DOHH2 (cell line): ENCODE results near the gene UBE2Q2.
"Not testable (repeated sequence)": the region's sequence is repeated elsewhere in the genome, so short reads cannot be mapped to it uniquely, and the experiment has no call there.

ENCODE experiments used
- H3F3A ChIP-seq: fragments of 200-600 bp; sonication (generic), shearing (Covaris generic); 2 replicates; pipeline ENCODE4 v1.6.0; 2016; ENCODE audit warnings: antibody characterized with exemption, mild to moderate bottlenecking; ENCODE audit not compliant: control insufficient read depth, insufficient read depth
- H3K27ac ChIP-seq: fragments of 200-600 bp; sonication (generic); 2 replicates; pipeline ENCODE4 v1.5.1; 2014; ENCODE audit warnings: low read depth, mild to moderate bottlenecking, low read length, moderate library complexity
- H3K27me3 ChIP-seq: fragments of 200-600 bp; sonication (generic); 2 replicates; pipeline ENCODE4 v1.6.1; 2014; ENCODE audit warnings: mild to moderate bottlenecking, low read length, mixed read lengths; ENCODE audit not compliant: control insufficient read depth
- H3K36me3 ChIP-seq: fragments of 200-600 bp; sonication (generic); 2 replicates; pipeline ENCODE4 v1.6.1; 2014; ENCODE audit warnings: mild to moderate bottlenecking, low read length, moderate library complexity, mixed read lengths; ENCODE audit not compliant: control insufficient read depth
- H3K4me1 ChIP-seq: fragments of 200-600 bp; sonication (generic); 2 replicates; pipeline ENCODE4 v1.6.1; 2014; ENCODE audit warnings: mild to moderate bottlenecking, low read length, mixed read lengths; ENCODE audit not compliant: control insufficient read depth
- H3K4me2 ChIP-seq: fragments of 200-600 bp; sonication (generic); 2 replicates; pipeline ENCODE4 v1.6.0; 2014; ENCODE audit warnings: mild to moderate bottlenecking, low read length, moderate library complexity
- H3K4me3 ChIP-seq: fragments of 200-600 bp; sonication (generic); 2 replicates; pipeline ENCODE4 v1.5.1; 2014; ENCODE audit warnings: mild to moderate bottlenecking, low read length, mixed read lengths
- H3K79me2 ChIP-seq: fragments of 200-600 bp; sonication (generic); 2 replicates; pipeline ENCODE4 v1.6.1; 2014; ENCODE audit warnings: mild to moderate bottlenecking, low read length, mixed read lengths; ENCODE audit not compliant: control insufficient read depth
- H3K9me2 ChIP-seq: fragments of 200-600 bp; sonication (generic); replicated peaks from 2 replicates; pipeline ENCODE4 v1.6.1; 2014; ENCODE audit warnings: mild to moderate bottlenecking, low read length, mixed read lengths; ENCODE audit not compliant: control insufficient read depth
- H3K9me3 ChIP-seq: fragments of 200-600 bp; sonication (generic); 2 replicates; pipeline ENCODE4 v1.6.1; 2014; ENCODE audit warnings: antibody characterized with exemption, low read length, mixed read lengths; ENCODE audit not compliant: control insufficient read depth, insufficient read depth
- H4K20me1 ChIP-seq: fragments of 200-600 bp; sonication (generic); 2 replicates; pipeline ENCODE4 v1.6.0; 2014; ENCODE audit warnings: low read depth, mild to moderate bottlenecking, antibody characterized with exemption, low read length, moderate library complexity; ENCODE audit not compliant: control insufficient read depth, insufficient read depth
- CTCF ChIP-seq: fragments of 200-600 bp; sonication (generic); IDR thresholded peaks from one replicate; pipeline ENCODE4 v1.5.1; 2014; ENCODE audit warnings: antibody characterized with exemption, mild to moderate bottlenecking, low read depth, low read length; ENCODE audit not compliant: poor library complexity, severe bottlenecking
- EZH2phosphoT487 ChIP-seq: fragments of 200-600 bp; sonication (generic); IDR thresholded peaks from 2 replicates; pipeline ENCODE4 v1.6.1; 2017; ENCODE audit warnings: borderline replicate concordance, mild to moderate bottlenecking, antibody characterized with exemption, low read length, moderate library complexity, mixed read lengths

The UBE2Q2 gene

GRCh38 chr15:75801859-75802593, 41.2 kb upstream of the UBE2Q2 start:
- no peaks in the 10 kb centered on the region for H3F3A ChIP-seq
- no peak overlapping the region for H3K4me3 ChIP-seq
- TF ChIP-seq CTCF (peak; percentile 79), EZH2phosphoT487 (no peak)
- no peaks in the 10 kb centered on the region for H3K79me2 ChIP-seq
- no peaks in the 10 kb centered on the region for H3K4me1 ChIP-seq
- H4K20me1 ChIP-seq: no peaks in the 10 kb centered on the region
- H3K9me3 ChIP-seq: no peaks in the 10 kb centered on the region
- H3K27me3 ChIP-seq: peaks cover 27% of the 10 kb centered on the region
- H3K27ac ChIP-seq: no peak overlapping the region
- H3K4me2 ChIP-seq: no peak overlapping the region
- H3K9me2 ChIP-seq: no peaks in the 10 kb centered on the region
- H3K36me3 ChIP-seq: no peaks in the 10 kb centered on the region

DNA sequence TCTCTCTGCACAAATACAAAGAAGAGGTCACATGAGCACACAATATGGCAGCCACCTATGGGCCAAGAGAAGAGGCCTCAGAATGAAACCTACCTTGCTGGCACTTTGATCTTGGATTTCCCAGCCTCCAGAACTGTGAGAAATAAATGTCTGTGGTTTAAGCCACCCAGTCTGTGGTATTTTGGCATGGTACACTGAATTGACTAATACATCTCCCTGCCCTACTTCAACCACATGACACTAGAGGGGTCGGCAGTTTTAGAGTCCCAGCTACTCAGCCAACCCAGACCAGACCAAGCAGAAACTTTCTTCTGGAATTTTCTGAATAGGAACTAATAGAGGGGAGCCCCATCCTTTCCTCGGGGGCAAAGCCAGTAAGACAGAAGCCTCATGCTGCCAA, 35.8 kb upstream of the UBE2Q2 start:
- H3K4me2 ChIP-seq, H3K9me2 ChIP-seq, H3K27me3 ChIP-seq, H3K9me3 ChIP-seq, H3K4me1 ChIP-seq, H3K36me3 ChIP-seq, H3K79me2 ChIP-seq, H3K4me3 ChIP-seq, H4K20me1 ChIP-seq, H3F3A ChIP-seq, H3K27ac ChIP-seq: not testable (repeated sequence)

DNA sequence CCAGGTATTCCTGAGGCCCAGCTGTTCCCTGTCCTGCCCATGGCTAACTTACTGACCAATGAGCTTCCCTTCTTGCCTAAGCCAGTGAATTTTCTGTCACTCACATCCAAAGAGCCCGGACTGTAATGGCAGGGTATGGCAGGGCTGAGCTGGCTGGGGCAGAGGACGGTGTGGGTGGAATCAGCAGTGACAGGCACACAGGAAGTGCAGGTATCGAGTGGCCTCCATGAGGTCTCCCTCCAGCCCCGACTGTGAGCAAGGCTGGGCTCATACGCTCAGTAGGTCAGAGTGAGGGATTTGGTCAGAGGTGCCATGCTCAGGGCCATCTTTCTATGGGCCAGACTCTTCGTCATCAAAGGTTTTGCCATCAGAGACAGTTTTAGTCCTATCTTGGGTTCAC, 35.2 kb upstream of the UBE2Q2 start:
- H3K4me2 ChIP-seq, H3F3A ChIP-seq, H3K27ac ChIP-seq, H3K27me3 ChIP-seq, H3K9me2 ChIP-seq, H3K4me3 ChIP-seq, H3K79me2 ChIP-seq, H3K9me3 ChIP-seq, H4K20me1 ChIP-seq, H3K4me1 ChIP-seq, H3K36me3 ChIP-seq: not testable (repeated sequence)

DNA sequence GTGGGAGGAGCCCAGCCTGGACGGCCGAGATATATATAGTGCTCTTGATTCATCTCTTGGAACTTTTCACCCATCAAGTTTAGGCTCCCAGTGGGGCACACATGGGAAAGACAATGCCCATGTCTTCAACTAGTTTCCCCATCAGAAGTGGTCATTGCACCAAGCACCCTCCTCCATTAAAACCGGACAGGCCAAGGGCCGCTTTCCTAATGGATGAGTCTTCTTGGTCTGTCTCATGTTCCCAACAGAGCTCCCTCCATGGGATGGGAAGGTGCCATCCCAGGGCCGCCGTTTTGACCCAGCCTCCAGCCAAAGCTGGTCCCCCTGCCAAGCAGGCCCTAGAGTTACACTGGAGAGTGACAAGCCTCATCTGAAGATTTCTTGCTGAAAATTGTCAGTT, 34.7 kb upstream of the UBE2Q2 start:
- H3K79me2 ChIP-seq: no peaks in the 10 kb centered on the region
- no peak overlapping the region for H3K27ac ChIP-seq
- no peaks in the 10 kb centered on the region for H3K9me2 ChIP-seq
- no peaks in the 10 kb centered on the region for H4K20me1 ChIP-seq
- H3K9me3 ChIP-seq: no peaks in the 10 kb centered on the region
- H3F3A ChIP-seq: no peaks in the 10 kb centered on the region
- H3K27me3 ChIP-seq: peaks cover 4% of the 10 kb centered on the region
- no peak overlapping the region for H3K4me2 ChIP-seq
- H3K36me3 ChIP-seq: no peaks in the 10 kb centered on the region
- no peak for TF ChIP-seq EZH2phosphoT487
- TF ChIP-seq CTCF: no peak
- H3K4me1 ChIP-seq: no peaks in the 10 kb centered on the region
- H3K4me3 ChIP-seq: no peak overlapping the region
